Spleen (tissue), 11 donors: ENCODE data around the gene SMTN. TPM values are rescaled to one million over a fixed set of nuclear protein-coding genes. Genes with fewer than 3 reads are reported as not detected.

Experiments used
- DNase-seq: peaks from one replicate; pipeline ENCODE4 v3.0.0-alpha.2; 2020
- H3K27ac ChIP-seq, 8 donors: fragments of 200-600 bp; sonication (generic) in 7 of 8; 1 replicate in 4 of 8; 2 replicates in 4 of 8; pipeline versions ENCODE4 v1.5.0 to v1.8.0; 2016 to 2021; ENCODE audit warnings: inconsistent platforms in 4 of 8, mild to moderate bottlenecking in 4 of 8, moderate library complexity in 1 of 8
- H3K27me3 ChIP-seq, 7 donors: fragments of 200-600 bp; sonication (generic) in 6 of 7; replicated peaks in 1 of 7; 1 replicate in 4 of 7; 2 replicates in 3 of 7; pipeline versions ENCODE4 v1.5.0 to v1.8.0; 2016 to 2021; ENCODE audit warnings: inconsistent platforms in 3 of 7, mild to moderate bottlenecking in 1 of 7
- H3K36me3 ChIP-seq, 6 donors: fragments of 200-600 bp; sonication (generic) in 5 of 6; 1 replicate in 4 of 6; 2 replicates in 2 of 6; pipeline versions ENCODE4 v1.5.0 to v1.8.0; 2016 to 2021; ENCODE audit warnings: inconsistent platforms in 2 of 6
- H3K4me1 ChIP-seq, 6 donors: fragments of 200-600 bp; sonication (generic) in 5 of 6; 1 replicate in 3 of 6; 2 replicates in 3 of 6; pipeline versions ENCODE4 v1.5.0 to v1.8.0; 2016 to 2021; ENCODE audit warnings: inconsistent platforms in 3 of 6
- H3K4me3 ChIP-seq, 8 donors: fragments of 200-600 bp; sonication (generic) in 7 of 8; 1 replicate in 4 of 8; 2 replicates in 4 of 8; pipeline versions ENCODE4 v1.5.0 to v1.8.0; 2016 to 2021; ENCODE audit warnings: inconsistent platforms in 4 of 8, mild to moderate bottlenecking in 4 of 8, moderate library complexity in 2 of 8
- H3K9me3 ChIP-seq, 8 donors: fragments of 200-600 bp; sonication (generic) in 7 of 8; 1 replicate in 4 of 8; 2 replicates in 4 of 8; pipeline versions ENCODE4 v1.5.0 to v1.8.0; 2016 to 2021; ENCODE audit warnings: inconsistent platforms in 4 of 8
- CTCF ChIP-seq, 11 experiments: fragments of 200-600 bp in 7 of 11; fragments of 450-650 bp in 4 of 11; sonication (generic) in 4 of 11; IDR thresholded peaks in 8 of 11; conservative IDR thresholded peaks in 3 of 11; 1 replicate in 7 of 11; 2 replicates in 4 of 11; pipeline versions ENCODE4 v1.4.0 to v1.8.0; 2016 to 2021; ENCODE audit warnings: antibody characterized with exemption in 11 of 11, inconsistent platforms in 4 of 11, mild to moderate bottlenecking in 1 of 11
- POLR2A ChIP-seq, 3 donors: fragments of 450-650 bp; IDR thresholded peaks; one replicate each; pipeline ENCODE4 v1.5.1; 2017; ENCODE audit warnings: antibody characterized with exemption in 3 of 3, mild to moderate bottlenecking in 1 of 3
- POLR2AphosphoS5 ChIP-seq, 3 donors: sonication (generic); formaldehyde crosslinking; IDR thresholded peaks; one replicate each; pipeline ENCODE4 v1.5.1; 2017; ENCODE audit warnings: antibody characterized with exemption in 3 of 3
- WGBS, 5 donors: extraction: QIAGEN DNeasy Blood & Tissue Kit in 3 of 5; methylation state at CpG; one replicate each; pipeline versions ENCODE4 v1.1.5 to v1.1.7; 2013 to 2018; 5-methylcytosine and 5-hydroxymethylcytosine counted together
- intact Hi-C: fragments of 100-400 bp; cut with DNase I; formaldehyde crosslinking; loops from one replicate; pipeline ENCODE4 v1.15.0; 2023; ENCODE audit warnings: low total_unique reads
- polyA plus RNA-seq, 3 donors: library from polyadenylated mRNA; stranded (reverse); fragments of 200-250 nt; gene quantifications; one replicate each; pipeline ENCODE4 v1.2.1, GENCODE V29; 2013
- total RNA-seq, 7 donors: library from RNA; depleted of rRNA in 3 of 7; stranded (reverse); fragments of >200 nt in 3 of 7; fragmentation: NEBNext Ultra II Directional in 4 of 7; extraction: Animal tissue kit (Norgen Biotek cat#: 25700) in 4 of 7; gene quantifications; one replicate each; pipeline versions ENCODE4 v1.1.0 to v1.2.1, GENCODE V29; 2016 to 2021
- donor health status: healthy with polysubstance abuse.
- donor health status: DM: no; HTN: no; CAD: no; lungs with moderate emphysema.
- donor health status: DM: no; HTN: no; CAD: no.
- donor health status: Bipolar disorder and iron deficiency.
- donor health status: healthy.
- donor health status: DM: no; HTN: no; CAD: no.
- donor health status: DM: yes; HTN: yes; CAD: no.

Gene SMTN
- total and polyA plus RNA-seq, 10 donors = 21.2 to 230 (median 158) TPM

GRCh38 chr22:31141551-31141950, 60.4 kb downstream of the SMTN start:
- Histone ChIP-seq H3K4me3 (no peak overlapping the region), H3K36me3 (no peaks in the 10 kb centered on the region), H3K27me3 (peaks cover 0 to 31% (median 0%) of the 10 kb centered on the region in 7 donors), H3K27ac (no peak overlapping the region), H3K9me3 (peaks cover 0 to 7% (median 0%) of the 10 kb centered on the region in 8 donors), H3K4me1 (no peaks in the 10 kb centered on the region)
- DNase-seq = no peak
- WGBS, 5 donors = 89 to 98% (median 94%) methylated on average over 2 of the region's 2 CpGs
- intact Hi-C loops = no loop called here
- TF ChIP-seq POLR2AphosphoS5 (IDR thresholded peaks at IDR 0.05) (no peak), POLR2A (IDR thresholded peaks at IDR 0.05) (no peak), CTCF (IDR thresholded peaks at IDR 0.05 in 8 of 11, conservative IDR thresholded peaks at IDR 0.05 in 3 of 11) (no peak)

GRCh38 chr22:31142285-31142684, 61.2 kb downstream of the SMTN start:
- H3K27me3 ChIP-seq = peaks cover 0 to 31% (median 0%) of the 10 kb centered on the region in 7 donors
- H3K27ac ChIP-seq = no peak overlapping the region
- no peaks in the 10 kb centered on the region for H3K4me1 ChIP-seq
- 77 to 97% (median 85%) methylated on average over 4 of the region's 4 CpGs for WGBS, 5 donors
- intact Hi-C loops = no loop called here
- H3K9me3 ChIP-seq = peaks cover 0 to 14% (median 0%) of the 10 kb centered on the region in 8 donors
- H3K4me3 ChIP-seq = no peak overlapping the region
- TF ChIP-seq POLR2AphosphoS5 (IDR thresholded peaks at IDR 0.05) (no peak), CTCF (IDR thresholded peaks at IDR 0.05 in 8 of 11, conservative IDR thresholded peaks at IDR 0.05 in 3 of 11) (no peak), POLR2A (IDR thresholded peaks at IDR 0.05) (no peak)
- DNase-seq = no peak
- H3K36me3 ChIP-seq = no peaks in the 10 kb centered on the region

GRCh38 chr22:31143038-31143437, 61.9 kb downstream of the SMTN start:
- TF ChIP-seq POLR2AphosphoS5 (IDR thresholded peaks at IDR 0.05) (no peak), CTCF (IDR thresholded peaks at IDR 0.05 in 8 of 11, conservative IDR thresholded peaks at IDR 0.05 in 3 of 11) (no peak), POLR2A (IDR thresholded peaks at IDR 0.05) (no peak)
- Histone ChIP-seq H3K36me3 (no peaks in the 10 kb centered on the region), H3K27ac (no peak overlapping the region), H3K4me1 (no peaks in the 10 kb centered on the region), H3K27me3 (peaks cover 0 to 26% (median 0%) of the 10 kb centered on the region in 7 donors), H3K9me3 (peaks cover 0 to 19% (median 0%) of the 10 kb centered on the region in 8 donors), H3K4me3 (no peak overlapping the region)
- intact Hi-C loops = no loop called here
- 48 to 67% (median 55%) methylated on average over 3 of the region's 3 CpGs for WGBS, 5 donors
- no peak for DNase-seq

GRCh38 chr22:31143537-31143936, 62.4 kb downstream of the SMTN start:
- WGBS, 5 donors = 62 to 79% (median 73%) methylated on average over 3 of the region's 3 CpGs
- Histone ChIP-seq H3K36me3 (no peaks in the 10 kb centered on the region), H3K4me3 (no peak overlapping the region), H3K27me3 (peaks cover 0 to 21% (median 0%) of the 10 kb centered on the region in 7 donors), H3K4me1 (peaks cover 0 to under 1% (median 0%) of the 10 kb centered on the region in 6 donors), H3K27ac (no peak overlapping the region), H3K9me3 (peaks cover 0 to 19% (median 0%) of the 10 kb centered on the region in 8 donors)
- no peak for TF ChIP-seq POLR2AphosphoS5 (IDR thresholded peaks at IDR 0.05)
- TF ChIP-seq POLR2A (IDR thresholded peaks at IDR 0.05) = no peak
- no peak for TF ChIP-seq CTCF (IDR thresholded peaks at IDR 0.05 in 8 of 11, conservative IDR thresholded peaks at IDR 0.05 in 3 of 11)
- DNase-seq = no peak
- intact Hi-C loops = no loop called here
